ENCODE data around the gene NOXO1.

DNA sequence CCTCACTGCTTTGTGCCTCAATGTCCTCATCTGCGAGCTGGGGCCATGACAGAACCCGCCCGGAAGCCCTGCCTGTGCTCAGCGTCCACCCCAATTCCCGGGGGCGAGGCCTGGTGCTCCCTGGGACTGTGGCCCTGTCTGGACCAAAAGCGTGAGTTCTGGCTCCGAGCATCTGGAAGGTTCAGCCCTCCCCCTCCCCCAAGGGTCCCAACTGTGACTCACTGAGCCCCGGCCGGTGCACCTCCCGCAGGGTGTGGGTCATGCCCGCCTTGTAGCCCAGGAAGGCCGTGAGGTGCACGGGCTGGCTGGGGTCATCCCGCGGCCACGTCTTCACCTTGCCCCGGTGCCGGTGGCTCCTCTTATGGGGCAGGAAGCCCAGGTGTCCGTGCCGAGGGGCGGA is 27.5 kb downstream of the NOXO1 start:
- no peak for TF ChIP-seq EZH2 (IDR thresholded peaks at IDR 0.05; ENCODE audit: borderline replicate concordance)
- TF ChIP-seq CTCF (IDR thresholded peaks at IDR 0.05; ENCODE audit: poor library complexity) = no peak
- TF ChIP-seq EZH2phosphoT487 (IDR thresholded peaks at IDR 0.05; ENCODE audit: low read depth, severe bottlenecking, unreplicated experiment) = no peak
